Thyroid gland (tissue), 4 donors: ENCODE measurements around the gene SLC12A8.

Source experiments
- POLR2A ChIP-seq, 2 donors: fragments of 450-650 bp; IDR thresholded peaks; one replicate each; pipeline ENCODE4 v1.6.1; 2017; ENCODE audit warnings: antibody characterized with exemption in 2 of 2, mild to moderate bottlenecking in 2 of 2, moderate library complexity in 1 of 2
- TF ChIP-seq, protein P1 (sequence below), 6 experiments: fragments of 200-600 bp in 3 of 6; fragments of 450-650 bp in 3 of 6; sonication (generic) in 3 of 6; IDR thresholded peaks; one replicate each; pipeline ENCODE4 v1.5.1; 2016 to 2019; ENCODE audit warnings: antibody characterized with exemption in 6 of 6, mild to moderate bottlenecking in 2 of 6, inconsistent platforms in 1 of 6, moderate library complexity in 1 of 6

DNA sequence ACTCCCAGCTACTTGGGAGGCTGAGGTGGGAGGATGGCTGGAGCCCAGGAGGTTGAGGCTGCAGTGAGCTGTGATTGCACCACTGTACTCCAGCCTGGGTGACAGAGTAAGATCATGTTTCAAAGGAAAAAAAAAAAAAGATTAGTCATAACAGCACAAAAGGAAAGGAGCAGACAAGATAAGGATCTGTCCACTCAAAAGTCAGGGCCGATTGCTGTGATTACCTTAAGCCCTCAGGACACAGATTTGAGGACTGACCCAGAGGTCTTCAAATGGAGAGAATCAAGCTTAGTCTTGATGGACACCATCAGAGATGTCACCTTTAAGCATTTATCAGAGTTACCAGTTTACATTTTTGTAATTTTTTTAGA is 132.9 kb downstream of the SLC12A8 start:
- TF ChIP-seq, protein P1, sequence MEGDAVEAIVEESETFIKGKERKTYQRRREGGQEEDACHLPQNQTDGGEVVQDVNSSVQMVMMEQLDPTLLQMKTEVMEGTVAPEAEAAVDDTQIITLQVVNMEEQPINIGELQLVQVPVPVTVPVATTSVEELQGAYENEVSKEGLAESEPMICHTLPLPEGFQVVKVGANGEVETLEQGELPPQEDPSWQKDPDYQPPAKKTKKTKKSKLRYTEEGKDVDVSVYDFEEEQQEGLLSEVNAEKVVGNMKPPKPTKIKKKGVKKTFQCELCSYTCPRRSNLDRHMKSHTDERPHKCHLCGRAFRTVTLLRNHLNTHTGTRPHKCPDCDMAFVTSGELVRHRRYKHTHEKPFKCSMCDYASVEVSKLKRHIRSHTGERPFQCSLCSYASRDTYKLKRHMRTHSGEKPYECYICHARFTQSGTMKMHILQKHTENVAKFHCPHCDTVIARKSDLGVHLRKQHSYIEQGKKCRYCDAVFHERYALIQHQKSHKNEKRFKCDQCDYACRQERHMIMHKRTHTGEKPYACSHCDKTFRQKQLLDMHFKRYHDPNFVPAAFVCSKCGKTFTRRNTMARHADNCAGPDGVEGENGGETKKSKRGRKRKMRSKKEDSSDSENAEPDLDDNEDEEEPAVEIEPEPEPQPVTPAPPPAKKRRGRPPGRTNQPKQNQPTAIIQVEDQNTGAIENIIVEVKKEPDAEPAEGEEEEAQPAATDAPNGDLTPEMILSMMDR (IDR thresholded peaks at IDR 0.05) = no peak
- TF ChIP-seq POLR2A (IDR thresholded peaks at IDR 0.05) = no peak
